Upper lobe of left lung (tissue), 6 donors: Measurements from ENCODE around the gene HDX. TPM values are rescaled to one million over a fixed set of nuclear protein-coding genes. Genes with fewer than 3 reads are reported as not detected.
"Not testable (repeated sequence)": the region's sequence is repeated elsewhere in the genome, so short reads cannot be mapped to it uniquely, and the experiment has no call there.

Experiments
- ATAC-seq, 2 donors: fragments of 200-7000 bp; cut with Tn5 transposase; one replicate each; pipeline ENCODE4 v1.9.1; 2022; ENCODE audit warnings: mild to moderate bottlenecking in 2 of 2, moderate library complexity in 2 of 2; ENCODE audit not compliant: low FRiP score in 2 of 2
- DNase-seq, 2 donors: peaks; one replicate each; pipeline ENCODE4 v3.0.0-alpha.2; 2019 to 2020
- H3K27ac ChIP-seq, 4 donors: fragments of 200-600 bp; sonication (generic); one replicate each; pipeline ENCODE4 v1.5.1; 2016 to 2019
- H3K27me3 ChIP-seq, 4 donors: fragments of 200-600 bp; sonication (generic); one replicate each; pipeline ENCODE4 v1.5.1; 2017 to 2019
- H3K36me3 ChIP-seq, 4 donors: fragments of 200-600 bp; sonication (generic); one replicate each; pipeline ENCODE4 v1.5.1; 2016 to 2019
- H3K4me1 ChIP-seq, 4 donors: fragments of 200-600 bp; sonication (generic); one replicate each; pipeline ENCODE4 v1.5.1; 2018 to 2019
- H3K4me3 ChIP-seq, 4 donors: fragments of 200-600 bp; sonication (generic); one replicate each; pipeline ENCODE4 v1.5.1; 2017 to 2019; ENCODE audit warnings: mild to moderate bottlenecking in 2 of 4, moderate library complexity in 1 of 4
- H3K9me3 ChIP-seq, 4 donors: fragments of 200-600 bp; sonication (generic); one replicate each; pipeline ENCODE4 v1.5.1; 2018 to 2019
- EP300 ChIP-seq, 4 donors: sonication (generic); formaldehyde crosslinking; IDR thresholded peaks; one replicate each; pipeline ENCODE4 v1.5.1; 2017; ENCODE audit warnings: antibody characterized with exemption in 4 of 4, control low read depth in 2 of 4
- POLR2A ChIP-seq, 4 donors: fragments of 450-650 bp; IDR thresholded peaks; one replicate each; pipeline ENCODE4 v1.5.1; 2016 to 2017; ENCODE audit warnings: antibody characterized with exemption in 4 of 4, mild to moderate bottlenecking in 2 of 4
- POLR2AphosphoS5 ChIP-seq, 2 donors: sonication (generic); formaldehyde crosslinking; IDR thresholded peaks; one replicate each; pipeline ENCODE4 v1.5.1; 2017; ENCODE audit warnings: antibody characterized with exemption in 2 of 2
- WGBS, 2 donors: methylation state at CpG; one replicate each; pipeline ENCODE4 v1.1.5; 2017 to 2018; 5-methylcytosine and 5-hydroxymethylcytosine counted together
- total RNA-seq, 6 donors: library from RNA; depleted of rRNA in 4 of 6; stranded (reverse); fragments of >200 nt in 4 of 6; gene quantifications; one replicate each; pipeline versions ENCODE4 v1.1.0 to v1.2.1, GENCODE V29; 2016 to 2021
- TF ChIP-seq, protein P1 (sequence below), 6 experiments: fragments of 450-650 bp in 4 of 6; fragments of 200-600 bp in 2 of 6; sonication (generic) in 2 of 6; IDR thresholded peaks; one replicate each; pipeline ENCODE4 v1.5.1; 2016 to 2019; ENCODE audit warnings: antibody characterized with exemption in 6 of 6
- donor health status: DM: no; HTN: no; CAD: no; lungs with moderate emphysema.
- donor health status: DM: no; HTN: yes; CAD: no; lungs with severe emphysema.

HDX gene, protein sequence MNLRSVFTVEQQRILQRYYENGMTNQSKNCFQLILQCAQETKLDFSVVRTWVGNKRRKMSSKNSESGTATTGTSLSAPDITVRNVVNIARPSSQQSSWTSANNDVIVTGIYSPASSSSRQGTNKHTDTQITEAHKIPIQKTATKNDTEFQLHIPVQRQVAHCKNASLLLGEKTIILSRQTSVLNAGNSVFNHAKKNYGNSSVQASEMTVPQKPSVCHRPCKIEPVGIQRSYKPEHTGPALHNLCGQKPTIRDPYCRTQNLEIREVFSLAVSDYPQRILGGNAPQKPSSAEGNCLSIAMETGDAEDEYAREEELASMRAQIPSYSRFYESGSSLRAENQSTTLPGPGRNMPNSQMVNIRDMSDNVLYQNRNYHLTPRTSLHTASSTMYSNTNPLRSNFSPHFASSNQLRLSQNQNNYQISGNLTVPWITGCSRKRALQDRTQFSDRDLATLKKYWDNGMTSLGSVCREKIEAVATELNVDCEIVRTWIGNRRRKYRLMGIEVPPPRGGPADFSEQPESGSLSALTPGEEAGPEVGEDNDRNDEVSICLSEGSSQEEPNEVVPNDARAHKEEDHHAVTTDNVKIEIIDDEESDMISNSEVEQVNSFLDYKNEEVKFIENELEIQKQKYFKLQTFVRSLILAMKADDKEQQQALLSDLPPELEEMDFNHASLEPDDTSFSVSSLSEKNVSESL
- 1 to 10 TPM in 5 of 6 donors, under 1 TPM in 1; 1.00 to 5.8 (median 3.2) TPM for total RNA-seq

DNA sequence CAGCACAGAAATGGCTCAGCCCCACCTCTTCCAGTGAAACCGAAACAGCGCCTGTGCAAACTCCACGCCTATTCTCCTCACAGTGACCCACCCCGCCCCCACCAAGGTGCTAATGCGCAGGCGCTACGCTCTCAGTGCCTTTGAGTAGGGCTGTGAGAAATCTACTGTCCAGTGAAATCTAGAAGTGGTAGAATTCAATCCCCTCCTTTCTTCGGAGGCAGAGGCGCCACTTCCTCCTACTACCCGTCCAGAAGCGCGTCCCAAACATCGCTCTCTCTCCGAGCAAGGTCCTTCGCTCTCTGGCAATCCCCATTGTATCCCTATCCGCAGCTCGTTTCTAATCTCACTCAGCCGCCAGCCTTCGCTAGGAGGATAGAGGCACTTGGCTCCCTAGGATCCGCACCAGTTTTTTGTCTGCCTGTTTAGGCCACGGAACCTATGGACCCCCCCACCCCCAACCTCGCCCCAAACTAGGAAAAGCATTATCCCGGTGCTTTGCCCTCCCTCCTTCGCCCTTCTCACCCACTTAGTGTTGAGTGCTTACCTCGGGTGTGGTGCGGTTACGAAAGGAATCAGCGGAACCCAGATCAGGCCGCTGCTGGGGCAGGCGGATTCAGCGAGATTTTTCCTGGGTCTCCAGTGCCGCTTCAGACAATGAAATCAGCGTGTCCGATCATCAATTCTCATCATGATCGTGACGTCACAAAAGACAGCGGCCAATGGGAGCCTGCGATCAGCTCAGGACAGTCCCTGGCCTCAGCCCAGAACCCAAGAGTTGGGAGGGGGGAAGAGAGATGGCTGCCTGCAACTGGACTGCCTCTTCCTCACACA, at the start of gene HDX:
TSS of gene HDX (minus strand) at position 656 of the 831 bp plus-strand sequence. CDS start 27,056 bp downstream, outside the sequence.
- 1 to 24% methylated on average over 19 to 38 of the region's 38 CpGs for WGBS, 2 donors
- peak; percentile 96 to 99 for ATAC-seq
- no peaks in the 10 kb centered on the region for H3K9me3 ChIP-seq

DNA sequence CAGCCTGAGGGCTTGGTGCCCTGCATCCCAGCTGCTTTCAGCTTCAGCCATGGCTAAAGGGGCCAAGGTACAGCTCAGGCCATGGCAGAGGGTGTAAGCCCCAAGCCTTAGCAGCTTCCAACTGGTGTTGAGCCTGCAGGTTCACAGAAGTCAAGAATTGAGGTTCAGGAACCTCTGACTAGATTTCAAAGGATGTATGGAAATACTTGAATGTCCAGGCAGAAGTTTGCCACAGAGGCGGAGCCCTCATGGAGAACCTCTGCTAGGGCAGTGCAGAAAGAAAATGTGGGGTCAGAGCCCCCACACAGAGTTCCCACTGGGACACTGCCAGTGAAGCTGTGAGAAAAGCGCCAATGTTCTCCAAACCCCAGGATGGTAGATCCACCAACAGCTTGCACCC, 39.1 kb upstream of the HDX start:
- H3K27ac ChIP-seq, H3K4me1 ChIP-seq, H3K27me3 ChIP-seq, DNase-seq, H3K36me3 ChIP-seq, ATAC-seq, H3K4me3 ChIP-seq: not testable (repeated sequence)
- WGBS, 2 donors, result 76% methylated on average over 2 of the region's 2 CpGs; no CpG with 5 or more reads in 1 of the 2 donors
- H3K9me3 ChIP-seq, result peaks cover 0 to 16% (median 2%) of the 10 kb centered on the region in 4 donors

More for the DNA sequence above, at the start of gene HDX:
- Histone ChIP-seq H3K36me3 (no peaks in the 10 kb centered on the region), H3K4me1 (peaks cover 0 to 3% (median 0%) of the 10 kb centered on the region in 4 donors), H3K27ac (peak within 1 kb of the TSS; percentile 89 to 93 (median 92)), H3K27me3 (no peaks in the 10 kb centered on the region), H3K4me3 (peak within 1 kb of the TSS; percentile 44 to 61 (median 52))
- TF ChIP-seq EP300 (IDR thresholded peaks at IDR 0.05), result no peak
- TF ChIP-seq, protein P1, sequence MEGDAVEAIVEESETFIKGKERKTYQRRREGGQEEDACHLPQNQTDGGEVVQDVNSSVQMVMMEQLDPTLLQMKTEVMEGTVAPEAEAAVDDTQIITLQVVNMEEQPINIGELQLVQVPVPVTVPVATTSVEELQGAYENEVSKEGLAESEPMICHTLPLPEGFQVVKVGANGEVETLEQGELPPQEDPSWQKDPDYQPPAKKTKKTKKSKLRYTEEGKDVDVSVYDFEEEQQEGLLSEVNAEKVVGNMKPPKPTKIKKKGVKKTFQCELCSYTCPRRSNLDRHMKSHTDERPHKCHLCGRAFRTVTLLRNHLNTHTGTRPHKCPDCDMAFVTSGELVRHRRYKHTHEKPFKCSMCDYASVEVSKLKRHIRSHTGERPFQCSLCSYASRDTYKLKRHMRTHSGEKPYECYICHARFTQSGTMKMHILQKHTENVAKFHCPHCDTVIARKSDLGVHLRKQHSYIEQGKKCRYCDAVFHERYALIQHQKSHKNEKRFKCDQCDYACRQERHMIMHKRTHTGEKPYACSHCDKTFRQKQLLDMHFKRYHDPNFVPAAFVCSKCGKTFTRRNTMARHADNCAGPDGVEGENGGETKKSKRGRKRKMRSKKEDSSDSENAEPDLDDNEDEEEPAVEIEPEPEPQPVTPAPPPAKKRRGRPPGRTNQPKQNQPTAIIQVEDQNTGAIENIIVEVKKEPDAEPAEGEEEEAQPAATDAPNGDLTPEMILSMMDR (IDR thresholded peaks at IDR 0.05), result no peak
- TF ChIP-seq POLR2AphosphoS5 (IDR thresholded peaks at IDR 0.05), result peak; percentile 34 to 47
- TF ChIP-seq POLR2A (IDR thresholded peaks at IDR 0.05), result peak in 3 of 4 donors; percentile 18 to 60 (median 23)
- peak; percentile 80 to 84 for DNase-seq

DNA sequence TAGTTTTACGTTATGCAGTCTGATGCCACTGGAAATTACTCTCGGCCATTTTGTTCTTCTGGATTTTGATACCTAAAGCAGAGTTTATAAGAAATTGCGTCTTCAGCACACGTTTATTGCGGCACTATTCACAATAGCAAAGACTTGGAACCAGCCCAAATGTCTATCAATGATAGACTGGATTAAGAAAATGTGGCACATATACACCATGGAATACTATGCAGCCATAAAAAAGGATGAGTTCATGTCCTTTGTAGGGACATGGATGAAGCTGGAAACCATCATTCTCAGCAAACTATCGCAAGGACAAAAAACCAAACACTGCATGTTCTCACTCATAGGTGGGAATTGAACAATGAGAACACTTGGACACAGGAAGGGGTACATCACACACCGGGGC, 35.4 kb upstream of the HDX start:
- H3K27me3 ChIP-seq, H3K36me3 ChIP-seq, DNase-seq, H3K4me1 ChIP-seq, H3K27ac ChIP-seq, ATAC-seq, H3K4me3 ChIP-seq: not testable (repeated sequence)
- peaks cover 0 to 16% (median 2%) of the 10 kb centered on the region in 4 donors for H3K9me3 ChIP-seq
- WGBS, 2 donors, result 89 to 99% methylated on average over 6 of the region's 7 CpGs

DNA sequence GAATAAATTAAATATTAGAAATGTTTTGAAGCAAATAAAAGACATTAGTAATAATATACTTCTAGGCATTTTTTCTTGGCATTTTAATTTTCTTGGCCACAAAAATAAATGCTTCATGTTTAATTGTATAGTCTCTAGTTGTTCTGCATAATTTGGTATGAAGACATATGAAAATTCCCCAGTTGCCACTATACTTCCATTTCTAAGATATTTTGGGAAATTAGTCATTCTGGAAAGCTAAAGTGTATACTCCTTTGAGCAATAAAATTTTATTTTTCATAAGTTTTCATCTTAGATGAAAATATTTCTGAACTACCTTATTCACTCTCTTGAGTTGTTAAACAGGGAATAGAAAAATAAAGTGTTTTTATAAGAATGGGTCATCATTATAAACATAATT, 13.8 kb downstream of the HDX start:
- TF ChIP-seq EP300 (IDR thresholded peaks at IDR 0.05), result no peak
- TF ChIP-seq POLR2A (IDR thresholded peaks at IDR 0.05), result no peak
- no peak for TF ChIP-seq POLR2AphosphoS5 (IDR thresholded peaks at IDR 0.05)
- DNase-seq (no peak), ATAC-seq (no peak)
- H3K9me3 ChIP-seq, result no peaks in the 10 kb centered on the region
- H3K36me3 ChIP-seq, result no peaks in the 10 kb centered on the region
- no peaks in the 10 kb centered on the region for H3K4me1 ChIP-seq
- no peak overlapping the region for H3K4me3 ChIP-seq
- no peak overlapping the region for H3K27ac ChIP-seq
- no peaks in the 10 kb centered on the region for H3K27me3 ChIP-seq

DNA sequence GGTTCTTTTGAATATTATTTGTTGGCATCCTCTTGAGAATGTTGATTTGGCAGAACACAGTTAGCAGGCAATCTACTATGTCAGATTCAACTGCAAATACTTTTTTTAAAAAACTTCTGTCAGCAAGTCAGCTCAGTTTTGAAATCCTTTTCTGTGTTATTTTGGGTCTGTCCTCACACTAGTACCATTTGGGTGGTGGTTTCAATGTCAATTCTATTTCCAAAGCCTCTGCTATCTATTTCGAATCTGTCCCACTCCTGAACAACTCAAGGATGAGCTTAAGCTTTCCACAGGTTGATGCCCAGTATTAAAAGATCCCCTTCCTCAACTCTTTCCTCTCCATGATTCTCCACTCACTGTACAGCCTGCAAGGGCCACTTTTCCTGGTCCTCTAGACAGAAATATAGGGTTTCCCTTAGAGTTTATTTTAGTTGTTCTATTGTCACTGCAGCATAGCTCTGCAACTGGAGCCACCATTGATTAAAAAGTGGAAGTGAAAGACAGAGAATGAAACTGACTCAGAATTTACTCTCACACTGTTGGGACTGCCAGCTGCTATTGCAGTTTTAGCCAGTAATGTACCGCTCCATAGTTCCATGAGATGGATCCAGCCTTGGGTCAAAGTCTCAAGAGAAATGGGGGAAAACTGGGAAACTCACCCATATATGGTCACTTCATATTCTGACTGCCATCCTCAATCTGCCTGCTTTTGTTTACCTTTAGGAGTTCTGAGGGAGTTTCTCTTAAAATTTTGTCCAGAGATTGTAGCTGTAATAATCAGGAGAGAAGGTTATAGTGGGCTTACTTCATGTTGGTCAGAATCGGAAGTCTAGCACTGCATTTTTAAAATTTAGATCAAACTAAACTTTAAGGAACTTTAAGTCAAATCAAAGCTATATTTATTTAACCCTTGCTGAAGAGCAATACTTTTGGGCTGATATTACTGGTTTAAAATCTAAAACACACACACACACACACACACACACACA, 14.6 kb downstream of the HDX start:
- TF ChIP-seq EP300 (IDR thresholded peaks at IDR 0.05) (no peak), POLR2A (IDR thresholded peaks at IDR 0.05) (no peak), POLR2AphosphoS5 (IDR thresholded peaks at IDR 0.05) (no peak)
- TF ChIP-seq, protein P1 (IDR thresholded peaks at IDR 0.05), result no peak
- no peaks in the 10 kb centered on the region for H3K4me1 ChIP-seq
- ATAC-seq, result no peak
- no peaks in the 10 kb centered on the region for H3K9me3 ChIP-seq
- H3K4me3 ChIP-seq, result no peak overlapping the region
- no peak for DNase-seq
- H3K27ac ChIP-seq, result no peak overlapping the region
- no peaks in the 10 kb centered on the region for H3K36me3 ChIP-seq
- WGBS, 2 donors, result 73 to 87% methylated on average over 3 of the region's 3 CpGs
- H3K27me3 ChIP-seq, result no peaks in the 10 kb centered on the region
